IPS-NIHi11 (cell line): ENCODE measurements around the gene GSTA1.
"Not testable (repeated sequence)": the region's sequence is repeated elsewhere in the genome, so short reads cannot be mapped to it uniquely, and the experiment has no call there.

ENCODE experiments used
- DNase-seq: peaks from one replicate; pipeline ENCODE4 v3.0.0; 2012; ENCODE audit warnings: mixed read lengths, low spot score

The GSTA1 gene

GRCh38 chr6:52757651-52758338 lies 45.8 kb downstream of the GSTA1 start:
- DNase-seq, result not testable (repeated sequence)

DNA sequence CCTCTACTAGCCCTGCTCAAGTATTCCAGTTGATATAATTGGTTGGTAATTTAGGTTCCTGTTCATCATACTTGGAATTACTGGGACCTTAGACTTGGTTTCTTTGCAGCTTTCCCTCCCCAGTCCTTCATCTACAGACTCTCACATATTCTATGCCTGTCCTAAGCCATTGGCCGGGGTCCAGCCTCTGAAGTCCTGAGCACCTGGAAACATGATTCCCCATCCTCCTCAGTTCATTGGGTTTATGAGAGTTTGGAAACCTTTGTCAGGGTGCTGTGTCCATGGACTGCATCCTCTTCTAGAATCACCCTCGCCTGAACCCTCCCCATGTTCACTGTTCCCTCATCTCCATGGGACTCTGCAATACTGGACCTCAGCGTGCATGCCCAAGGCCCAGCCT lies 49.2 kb downstream of the GSTA1 start:
- no peak for DNase-seq

GRCh38 chr6:52753137-52753536 lies 50.5 kb downstream of the GSTA1 start:
- not testable (repeated sequence) for DNase-seq

GRCh38 chr6:52752310-52752709 lies 51.3 kb downstream of the GSTA1 start:
- DNase-seq, result no peak

DNA sequence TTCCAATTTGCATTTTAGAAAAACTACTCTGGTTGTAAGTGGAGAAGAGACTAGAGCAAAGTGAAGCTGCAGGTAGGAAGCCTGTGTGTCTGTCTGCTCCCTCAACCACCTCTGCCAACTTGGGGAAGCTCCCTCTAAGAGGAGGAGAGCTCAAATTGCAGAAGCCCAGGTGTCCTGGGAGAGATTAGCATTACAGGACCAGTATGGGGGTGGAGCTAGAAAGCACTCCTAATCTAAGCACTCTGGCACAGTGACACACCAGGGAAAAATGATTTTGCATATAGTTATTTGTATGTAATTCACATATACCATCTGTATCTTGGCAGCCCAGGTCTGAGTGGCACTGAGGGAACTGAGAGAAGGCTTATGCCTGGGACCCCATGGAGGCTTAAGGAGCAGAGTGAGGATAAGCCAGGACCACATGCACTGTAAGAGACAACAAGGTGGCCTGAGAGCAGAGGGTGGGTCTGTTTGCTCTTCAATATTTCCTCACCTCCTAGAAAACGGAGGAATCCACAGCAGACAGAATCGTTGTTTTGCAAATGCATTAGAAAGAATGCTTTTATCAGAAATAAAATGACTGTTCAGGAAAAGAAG lies 54.0 kb downstream of the GSTA1 start:
- DNase-seq, result no peak

- DNase-seq, result not testable (repeated sequence)
Measured at GRCh38 chr6:52747301-52747700, 56.3 kb downstream of the GSTA1 start.

GRCh38 chr6:52746213-52746612 lies 57.4 kb downstream of the GSTA1 start:
- no peak for DNase-seq

DNA sequence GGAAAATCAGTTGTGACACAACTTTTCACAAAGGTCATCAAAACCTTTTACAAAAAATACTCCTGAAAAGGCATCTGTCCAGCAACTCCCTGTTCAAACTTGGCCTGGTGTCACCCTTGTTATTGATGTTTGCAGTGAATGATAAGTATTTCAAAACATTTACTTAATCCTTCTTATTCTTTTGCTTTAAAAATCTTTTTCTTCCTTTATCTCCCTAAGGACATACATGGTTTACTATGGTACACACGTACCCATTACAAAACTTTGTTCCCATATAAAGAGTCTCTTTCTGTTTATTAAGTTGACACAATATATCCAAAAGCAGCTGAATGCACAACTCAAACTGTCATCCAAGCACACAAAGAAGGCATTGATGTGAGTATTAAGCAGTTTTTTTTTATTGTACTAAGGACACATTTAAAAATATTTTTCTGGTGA lies 57.8 kb downstream of the GSTA1 start:
- no peak for DNase-seq

- DNase-seq, result no peak
Measured at GRCh38 chr6:52741872-52742271, 61.7 kb downstream of the GSTA1 start.
